Measurements from ENCODE around the gene PIH1D1.
A peak's percentile ranks its signal among the peaks of the same experiment; 100 is the strongest.

PIH1D1 gene

GRCh38 chr19:49488863-49489537 lies 37.4 kb upstream of the PIH1D1 start:
- TF ChIP-seq CTCF (IDR thresholded peaks at IDR 0.05; ENCODE audit: borderline replicate concordance, insufficient read depth, low read depth, low read length), result no peak
- peak overlapping the region; percentile 85 for H3K4me3 ChIP-seq (ENCODE audit: low read depth, low read length)

GRCh38 chr19:49488046-49488862 lies 36.6 kb upstream of the PIH1D1 start:
- H3K4me3 ChIP-seq (ENCODE audit: low read depth, low read length), result peak overlapping the region; percentile 85
- no peak for TF ChIP-seq CTCF (IDR thresholded peaks at IDR 0.05; ENCODE audit: borderline replicate concordance, insufficient read depth, low read depth, low read length)

DNA sequence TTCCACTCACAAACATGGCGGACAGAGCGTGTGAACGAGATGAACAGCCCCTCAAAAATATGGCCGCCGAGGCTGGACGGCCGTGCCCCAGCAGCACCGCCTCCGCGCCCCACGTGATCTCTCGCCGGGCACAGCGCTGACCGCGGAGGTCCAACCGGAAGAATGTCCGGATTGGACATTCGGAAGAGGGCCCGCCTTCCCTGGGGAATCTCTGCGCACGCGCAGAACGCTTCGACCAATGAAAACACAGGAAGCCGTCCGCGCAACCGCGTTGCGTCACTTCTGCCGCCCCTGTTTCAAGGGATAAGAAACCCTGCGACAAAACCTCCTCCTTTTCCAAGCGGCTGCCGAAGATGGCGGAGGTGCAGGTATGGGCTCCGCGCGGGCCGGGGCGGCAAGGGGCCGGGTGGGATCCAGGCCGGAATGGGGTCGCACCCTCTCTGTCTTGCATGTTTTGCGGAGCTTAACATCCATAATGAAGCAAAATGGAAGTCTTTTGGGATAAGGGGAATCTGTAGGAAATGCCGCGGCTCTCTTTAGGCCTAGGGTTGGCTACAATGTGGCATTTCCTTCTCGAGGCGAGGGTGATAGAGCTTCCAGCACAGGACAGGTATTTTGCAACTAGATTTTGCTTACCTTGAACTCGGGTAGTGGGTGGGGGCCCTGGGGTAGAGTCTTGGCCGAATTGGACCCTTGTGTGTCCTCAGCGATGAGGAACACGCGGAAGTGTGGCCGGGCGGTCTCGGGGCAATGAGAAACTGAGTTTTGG lies 35.8 kb upstream of the PIH1D1 start, which contains the start of gene RPL13A:
TSS of gene RPL13A (plus strand) at position 332 of the 769 bp plus-strand sequence. CDS start at position 354, 22 bp downstream.
- no peak for TF ChIP-seq CTCF (IDR thresholded peaks at IDR 0.05; ENCODE audit: borderline replicate concordance, insufficient read depth, low read depth, low read length)

DNA sequence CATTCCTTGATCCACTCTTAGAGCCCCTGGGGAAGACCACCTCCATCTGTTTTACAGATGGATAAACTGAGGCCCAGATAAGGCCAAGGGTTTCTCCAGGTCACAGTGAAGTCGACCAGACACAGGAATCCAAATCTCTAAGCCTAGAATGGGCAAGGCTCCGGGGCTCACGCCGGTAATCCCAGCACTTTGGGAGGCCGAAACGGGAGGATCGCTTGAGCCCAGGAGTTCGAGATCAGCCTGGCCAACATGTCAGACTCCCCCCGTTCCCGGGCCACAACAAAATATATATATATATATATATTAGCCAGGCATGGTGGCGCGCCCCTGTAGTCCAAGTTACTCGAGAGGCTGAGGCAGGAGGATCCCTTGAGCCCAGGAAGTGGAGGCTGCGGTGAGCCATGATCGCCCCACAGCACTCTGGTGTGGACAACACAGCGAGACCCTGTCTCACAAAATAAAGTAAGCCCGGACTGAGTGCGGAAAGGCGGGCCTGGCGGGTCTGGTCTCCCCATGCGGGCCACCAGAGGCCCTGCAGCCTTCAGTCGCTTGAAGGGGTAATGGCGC lies 35.2 kb upstream of the PIH1D1 start:
- H3K4me3 ChIP-seq (ENCODE audit: low read depth, low read length), result no peak overlapping the region
- TF ChIP-seq CTCF (IDR thresholded peaks at IDR 0.05; ENCODE audit: borderline replicate concordance, insufficient read depth, low read depth, low read length), result peak; percentile 19; the same call in 1 of the 2 replicates

More for the DNA sequence above, 35.8 kb upstream of the PIH1D1 start, which contains the start of gene RPL13A:
- H3K4me3 ChIP-seq (ENCODE audit: low read depth, low read length), result peak within 1 kb of the TSS; percentile 85

- TF ChIP-seq CTCF (IDR thresholded peaks at IDR 0.05; ENCODE audit: borderline replicate concordance, insufficient read depth, low read depth, low read length), result no peak
- no peak overlapping the region for H3K4me3 ChIP-seq (ENCODE audit: low read depth, low read length)
Measured at GRCh38 chr19:49486232-49486631, 34.6 kb upstream of the PIH1D1 start.

GRCh38 chr19:49481020-49481683 lies 29.5 kb upstream of the PIH1D1 start:
- no peak overlapping the region for H3K4me3 ChIP-seq (ENCODE audit: low read depth, low read length)
- TF ChIP-seq CTCF (IDR thresholded peaks at IDR 0.05; ENCODE audit: borderline replicate concordance, insufficient read depth, low read depth, low read length), result no peak

All from GM12875 (cell line).